Fibroblast of skin of scalp (primary cell): ENCODE results near the gene ERN1.

Experiments used
- DNase-seq: peaks from one replicate; pipeline ENCODE4 v3.0.0-alpha.2; 2013

Gene ERN1

DNA sequence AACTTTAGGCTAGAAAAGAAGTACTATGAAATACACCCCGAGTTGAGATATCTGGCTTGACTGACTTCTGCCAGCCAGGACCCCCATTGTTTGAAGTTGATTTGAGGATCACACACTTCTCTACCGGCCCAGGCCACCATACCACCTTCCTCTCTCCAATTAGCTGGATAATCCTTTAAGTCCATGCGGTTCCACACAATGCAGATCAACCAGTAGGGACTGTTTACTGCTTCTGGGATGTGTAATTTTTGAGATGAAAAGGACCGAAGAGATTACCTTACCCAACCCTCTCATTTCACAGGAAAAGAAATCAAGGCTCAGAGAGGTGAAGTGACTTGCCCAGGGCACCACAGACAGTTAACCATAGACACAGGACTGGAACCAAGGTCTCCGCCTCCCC lies 20.5 kb downstream of the ERN1 start:
- no peak for DNase-seq

DNA sequence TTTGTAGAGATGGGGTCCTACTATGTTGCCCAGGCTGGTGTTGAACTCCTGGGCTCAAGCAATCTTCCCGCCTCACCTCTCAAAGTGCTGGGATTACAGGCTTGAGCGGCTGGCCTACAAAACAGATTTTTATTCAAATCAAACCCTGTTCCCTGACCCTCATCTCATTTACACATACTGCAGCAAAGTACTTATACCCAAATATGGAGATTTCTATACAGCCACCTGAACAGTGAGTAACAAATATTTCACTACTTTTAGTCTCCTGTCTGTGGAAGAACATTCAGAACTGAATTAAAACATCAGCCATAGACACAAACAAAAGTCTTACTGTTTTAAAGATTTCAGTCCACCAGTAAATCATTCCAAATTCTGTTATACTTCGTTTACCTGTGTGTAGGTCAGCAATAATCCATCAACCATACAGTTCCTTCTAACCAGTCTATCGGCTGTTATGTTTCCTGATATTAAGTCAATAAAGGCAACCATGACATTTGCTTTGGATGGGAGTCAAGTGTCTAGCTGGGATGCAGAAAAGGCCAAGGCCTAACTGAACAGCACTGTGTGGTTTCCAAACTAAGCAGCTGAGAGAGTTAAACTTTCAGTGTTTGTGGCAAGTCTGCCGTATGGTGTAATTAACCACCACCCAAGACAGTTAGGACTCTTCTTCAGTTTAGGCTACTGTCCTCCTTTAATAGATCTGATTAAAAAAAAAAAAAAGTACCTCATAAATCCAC lies 22.3 kb downstream of the ERN1 start:
- DNase-seq: no peak

- no peak for DNase-seq
Observed at GRCh38 chr17:64106918-64107317, 23.0 kb downstream of the ERN1 start.

- DNase-seq: peak; percentile 35
Observed at GRCh38 chr17:64103391-64104364, 26.3 kb downstream of the ERN1 start.

DNA sequence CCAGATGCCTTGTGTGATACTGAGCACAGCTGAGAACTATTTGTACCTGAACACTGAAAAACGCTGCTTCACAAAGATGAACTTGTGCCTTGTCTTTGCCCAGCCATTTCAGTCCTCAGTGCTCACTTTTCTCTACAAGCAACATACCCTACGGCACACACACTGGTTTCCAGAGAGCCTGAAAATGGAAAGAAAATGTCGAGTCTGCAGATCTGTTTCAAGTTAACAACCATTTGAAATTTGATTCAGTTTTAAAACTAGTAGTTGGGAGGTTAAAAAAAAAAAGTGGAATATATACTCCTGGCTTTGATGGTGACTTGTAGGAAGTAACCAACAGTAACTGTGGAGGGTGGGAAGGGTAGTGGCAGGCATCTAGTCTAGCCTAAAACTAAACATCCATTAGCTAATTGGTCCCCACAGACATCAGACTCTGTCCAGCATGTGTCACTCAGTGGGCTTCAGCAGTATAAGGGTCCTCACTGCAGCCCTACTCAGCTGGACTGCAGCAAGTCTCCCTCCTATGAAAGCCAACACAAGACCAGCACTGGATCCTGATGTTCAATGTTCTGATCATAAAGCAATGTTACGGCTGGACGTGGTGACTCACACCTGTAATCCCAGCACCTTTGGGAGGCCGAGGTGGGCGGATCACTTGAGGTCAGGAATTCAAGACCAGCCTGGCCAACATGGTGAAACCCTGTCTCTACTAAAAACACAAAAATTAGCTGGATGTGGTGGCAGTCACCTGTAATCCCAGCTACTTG lies 27.1 kb downstream of the ERN1 start:
- DNase-seq: no peak

GRCh38 chr17:64099543-64099942 lies 30.4 kb downstream of the ERN1 start:
- no peak for DNase-seq

DNA sequence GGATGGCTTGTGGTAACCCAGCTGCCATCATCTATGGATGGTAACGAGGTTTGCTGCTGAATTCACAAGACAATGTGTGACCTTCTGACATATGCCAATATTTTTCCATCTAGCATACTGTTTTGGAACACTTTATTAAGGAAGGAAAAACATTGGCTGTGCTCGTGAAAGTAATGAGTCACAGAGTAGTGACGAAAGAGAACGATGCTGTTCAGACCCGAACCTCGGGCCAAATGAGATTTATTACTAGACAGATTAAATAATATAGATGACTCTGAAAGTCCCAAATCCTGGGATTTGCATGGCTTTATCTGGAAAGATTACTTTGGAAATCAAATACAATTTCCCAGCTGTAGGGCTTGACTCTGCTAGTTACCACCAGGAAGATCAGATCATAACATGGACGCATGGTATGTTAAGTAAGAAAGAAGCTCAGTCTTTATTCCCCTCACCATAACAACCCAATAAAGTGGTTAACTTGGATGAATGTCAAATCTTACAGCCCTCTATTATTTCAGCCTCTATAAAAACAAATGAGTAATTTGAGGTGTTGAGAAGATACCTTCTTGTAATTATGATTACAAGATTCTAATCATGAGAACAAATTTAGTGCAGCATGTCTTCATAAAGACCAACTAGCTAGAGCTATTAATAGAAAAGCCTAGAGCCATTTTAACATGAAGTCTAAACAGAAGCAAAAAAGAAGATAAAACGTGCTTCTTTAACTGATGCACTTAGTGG lies 32.6 kb downstream of the ERN1 start:
- no peak for DNase-seq

- DNase-seq: no peak
Observed at GRCh38 chr17:64096037-64096436, 33.9 kb downstream of the ERN1 start.

DNA sequence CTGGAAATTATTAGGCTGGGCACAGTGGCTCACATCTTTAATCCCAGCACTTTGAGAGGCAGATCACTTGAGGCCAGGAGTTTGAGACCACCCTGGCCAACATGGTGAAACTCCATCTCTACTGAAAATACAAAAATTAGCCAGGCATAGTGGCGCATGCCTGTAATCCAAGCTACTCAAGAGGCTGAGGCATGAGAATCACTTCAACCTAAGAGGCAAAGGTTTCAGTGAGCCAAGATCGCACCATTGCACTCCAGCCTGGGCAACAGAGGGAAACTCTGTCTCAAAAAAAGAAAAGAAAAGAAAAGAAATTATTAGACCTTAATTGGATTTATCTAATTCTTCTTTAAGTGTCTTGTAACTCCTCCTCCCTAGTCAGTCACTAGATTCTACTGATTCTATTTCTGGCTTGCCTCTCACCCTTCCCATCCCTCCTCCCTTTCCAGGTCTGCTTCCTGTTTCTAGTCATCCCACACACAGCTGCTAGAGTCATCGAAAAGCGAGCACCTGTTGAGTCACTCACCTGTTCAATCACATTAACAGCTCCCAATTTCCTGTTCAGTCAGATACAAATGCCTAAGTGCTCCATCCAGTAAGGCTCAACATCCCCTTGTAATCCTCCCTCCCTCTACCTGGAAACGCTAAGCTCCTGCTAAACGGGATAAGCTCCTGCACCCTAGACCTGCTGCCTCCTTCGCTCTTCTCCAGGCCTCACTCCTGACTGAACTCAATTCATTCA lies 34.6 kb downstream of the ERN1 start:
- DNase-seq: no peak

GRCh38 chr17:64094412-64094811 lies 35.5 kb downstream of the ERN1 start:
- DNase-seq: no peak

DNA sequence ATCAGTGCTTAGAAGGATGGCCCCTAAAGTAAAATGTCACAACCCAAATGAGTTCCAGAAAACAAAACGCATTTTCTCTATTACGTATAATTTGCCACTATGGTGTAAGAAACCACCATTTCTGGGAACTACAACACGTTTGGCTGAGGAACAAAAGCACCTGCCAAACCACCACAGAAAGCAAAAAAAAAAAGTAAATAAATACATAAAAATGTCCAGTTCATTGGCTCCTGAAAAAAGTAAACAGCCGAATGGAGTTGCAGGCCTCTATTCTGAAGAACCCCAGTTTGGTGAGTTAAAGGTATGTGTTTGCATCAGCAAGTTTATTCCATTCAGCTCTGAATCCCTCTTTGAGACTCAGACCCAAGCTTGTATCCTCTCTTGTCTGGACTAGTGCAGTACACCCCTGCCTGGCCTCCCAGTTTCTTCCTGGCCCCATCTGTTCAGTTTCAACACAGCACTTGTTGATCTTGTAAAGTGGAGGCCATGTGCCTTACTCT lies 36.9 kb downstream of the ERN1 start:
- DNase-seq: no peak

DNA sequence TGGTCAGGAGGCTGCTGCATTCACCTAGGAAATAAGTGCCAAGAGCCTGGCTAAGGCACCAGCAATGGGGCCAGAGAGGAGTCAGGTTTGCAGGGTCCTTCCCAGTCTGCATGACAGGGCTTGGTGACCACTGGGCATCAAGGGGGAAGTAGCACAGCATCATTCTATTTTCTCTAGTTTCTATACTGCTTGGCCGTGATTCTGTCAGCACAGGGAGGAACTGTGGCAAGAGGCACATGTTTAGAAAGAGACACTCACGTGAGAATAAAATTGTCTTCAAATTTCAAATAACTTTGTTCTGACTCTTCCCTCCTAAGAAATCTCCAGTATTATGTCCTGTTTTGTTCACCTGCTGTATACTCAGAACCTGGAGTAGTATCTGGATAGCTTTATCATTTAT lies 37.8 kb downstream of the ERN1 start:
- no peak for DNase-seq

GRCh38 chr17:64091571-64091970 lies 38.4 kb downstream of the ERN1 start:
- no peak for DNase-seq

DNA sequence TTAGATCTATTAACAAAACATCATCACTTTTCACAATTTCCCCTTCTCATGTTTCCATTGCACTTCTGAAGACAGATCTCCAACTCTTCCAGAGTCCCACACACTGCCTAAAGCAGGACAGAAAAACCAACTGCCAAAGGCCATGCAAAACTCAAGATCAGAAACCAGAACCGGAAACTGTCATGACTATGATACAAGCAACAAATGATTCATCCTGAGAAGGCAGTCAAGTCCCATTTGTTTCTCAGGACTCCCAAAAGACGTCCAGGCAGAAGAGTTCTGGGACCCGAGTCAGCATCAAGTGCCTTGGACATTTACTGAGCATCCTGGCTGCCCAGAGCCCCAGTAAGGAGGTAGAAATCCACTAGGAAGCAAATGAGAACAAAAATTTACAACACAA lies 38.8 kb downstream of the ERN1 start:
- DNase-seq: no peak

DNA sequence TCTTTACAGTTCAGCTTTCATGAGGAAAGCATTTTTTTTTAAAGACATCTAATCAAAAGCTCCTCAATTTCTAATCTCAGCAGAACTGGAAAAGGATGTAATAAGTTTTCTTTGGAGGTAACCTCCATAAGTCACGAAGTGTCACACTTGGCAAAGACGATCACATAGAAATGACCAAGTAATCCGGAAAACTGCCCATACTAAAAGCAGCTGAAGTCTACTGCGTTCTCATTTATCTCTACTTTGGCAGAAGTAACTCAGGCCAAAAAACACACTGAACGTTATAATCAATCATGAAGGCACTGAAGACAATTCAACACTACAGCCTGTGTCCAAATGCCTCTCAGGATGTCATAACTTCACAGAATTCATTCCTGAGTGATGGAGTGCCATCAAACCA lies 39.8 kb downstream of the ERN1 start:
- no peak for DNase-seq

DNA sequence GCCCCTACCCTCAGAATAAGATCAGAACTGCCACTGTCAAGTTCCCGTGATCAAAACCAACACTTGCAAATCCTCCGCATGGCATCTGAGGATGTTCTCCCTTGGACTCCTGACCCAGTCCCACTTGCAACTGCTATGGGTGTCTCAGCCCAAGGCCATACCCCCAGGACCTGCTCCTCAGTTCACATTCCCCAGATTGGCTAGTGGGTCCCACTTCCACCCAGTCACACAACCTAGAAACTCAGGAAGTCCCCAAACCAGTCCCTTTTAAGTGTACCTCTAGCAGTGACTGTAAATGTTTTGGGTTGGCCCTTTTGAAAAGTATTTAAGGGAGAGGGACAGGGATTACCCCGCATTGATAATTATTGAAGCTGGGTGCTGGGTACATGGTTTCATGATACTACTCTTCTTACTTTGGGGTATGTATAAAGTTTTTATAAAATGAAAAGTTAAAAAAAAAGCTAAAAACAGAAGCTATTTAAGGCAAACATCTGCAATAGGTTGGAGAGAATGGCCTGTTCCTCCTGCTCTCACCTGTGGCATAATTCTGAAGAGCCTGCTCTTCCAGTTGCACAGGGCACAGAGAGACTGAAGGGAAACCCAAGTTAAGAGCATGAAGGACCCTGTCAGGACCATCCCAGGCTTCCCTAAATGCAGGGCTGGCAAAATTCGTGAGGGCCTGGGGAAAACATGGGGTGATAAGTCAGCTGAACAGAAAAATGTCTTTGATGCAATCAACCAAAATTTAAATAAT lies 42.5 kb downstream of the ERN1 start:
- DNase-seq: no peak

DNA sequence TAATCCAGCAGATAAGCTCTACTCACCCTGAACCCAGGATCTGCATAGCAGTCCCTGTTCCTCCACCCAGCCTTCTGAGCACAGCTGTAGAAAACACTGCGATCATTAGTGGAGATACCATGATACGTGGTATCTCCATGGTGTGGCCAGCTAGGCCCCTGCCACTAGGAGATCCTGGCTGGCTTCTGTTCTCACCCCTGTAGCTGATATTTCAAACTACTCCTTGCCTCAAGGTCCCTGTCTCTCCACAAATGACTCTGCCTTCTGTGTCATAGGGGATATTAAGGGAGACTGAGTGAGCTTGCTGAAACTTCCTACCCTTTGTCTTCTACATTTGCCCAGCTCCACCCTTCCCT lies 44.3 kb downstream of the ERN1 start:
- DNase-seq: no peak

DNA sequence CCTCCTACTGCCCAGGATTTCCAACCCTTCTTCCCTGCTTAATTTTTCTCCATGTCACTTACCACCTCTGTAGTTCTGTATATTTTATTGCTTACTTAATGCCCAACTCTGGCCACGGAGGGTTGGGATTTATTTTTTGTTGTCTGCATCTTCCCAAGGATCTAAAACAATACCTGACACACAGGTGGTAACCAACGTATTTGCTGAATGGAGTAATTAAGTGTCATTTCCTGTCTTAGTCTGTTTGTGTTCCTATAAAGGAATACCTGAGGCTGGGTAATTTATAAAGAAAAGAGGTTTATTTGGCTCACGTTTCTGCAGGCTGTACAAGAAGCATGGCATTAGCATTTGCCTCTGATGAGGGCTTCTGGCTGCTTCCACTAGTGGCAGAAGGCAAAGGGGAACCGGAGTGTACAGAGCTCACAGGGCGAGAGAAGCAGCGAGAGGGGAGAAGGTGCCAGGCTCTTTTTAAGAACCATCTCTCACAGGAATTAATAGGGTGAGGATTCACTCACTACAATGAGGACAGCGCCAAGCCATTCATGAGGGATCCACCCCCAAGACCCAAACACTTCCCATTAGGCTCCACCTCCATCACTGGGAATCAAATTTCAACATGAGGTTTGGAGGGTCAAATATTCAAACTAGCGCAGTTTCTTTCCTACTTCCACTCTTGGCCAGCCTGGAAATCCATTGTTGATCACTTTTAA lies 44.8 kb downstream of the ERN1 start:
- DNase-seq: no peak

- DNase-seq: no peak
Observed at GRCh38 chr17:64084086-64084939, 45.6 kb downstream of the ERN1 start.
